Measurements from ENCODE around the gene ZFAND5. TPM values are rescaled to one million over a fixed set of nuclear protein-coding genes. Genes with fewer than 3 reads are reported as not detected.

The ZFAND5 gene
- total RNA-seq, 1 donor from 2014 or later = 91.6 TPM

DNA sequence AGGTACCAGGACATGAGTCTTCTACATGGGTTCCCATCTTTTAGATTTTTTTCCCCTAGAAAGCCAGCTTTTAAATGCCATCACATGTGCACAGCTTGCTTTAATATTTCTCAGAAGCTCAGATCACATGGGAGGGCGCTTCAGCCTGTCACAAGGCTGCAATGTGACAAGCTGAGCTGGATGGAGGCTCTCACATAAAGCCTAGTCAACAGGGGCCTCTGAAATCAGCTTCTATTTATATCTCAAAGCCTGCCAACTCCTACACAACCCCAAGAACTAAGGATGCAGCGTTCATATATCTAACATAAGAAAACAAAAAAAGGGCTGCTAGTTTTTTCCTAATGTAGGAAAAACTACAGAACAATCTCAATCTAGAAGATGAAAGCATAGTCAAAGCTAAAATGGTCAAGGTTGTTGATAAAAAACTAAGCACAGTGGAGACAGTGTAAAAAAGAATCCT, 2.3 kb downstream of the ZFAND5 start:
- DNase-seq = peak; percentile 78

DNA sequence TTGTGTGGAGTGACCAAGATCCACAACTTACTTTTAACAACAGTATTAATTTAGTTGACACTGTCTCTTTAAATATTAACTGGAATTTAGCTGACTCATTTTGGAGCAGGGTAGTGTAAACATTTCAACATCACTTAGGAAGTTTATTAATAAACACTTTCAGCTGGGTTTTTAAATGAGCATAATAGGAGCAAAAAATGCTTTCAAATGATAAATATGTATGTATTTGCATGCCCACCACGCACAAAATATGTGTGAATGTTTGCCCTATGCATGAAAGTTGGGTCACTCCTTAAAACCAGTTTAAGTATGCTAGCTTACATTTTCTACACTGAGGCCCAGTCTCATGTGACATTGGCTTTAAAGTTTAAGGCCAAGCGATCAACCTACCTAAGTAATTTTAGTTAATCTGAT, 2.9 kb downstream of the ZFAND5 start:
- peak; percentile 20 for DNase-seq

DNA sequence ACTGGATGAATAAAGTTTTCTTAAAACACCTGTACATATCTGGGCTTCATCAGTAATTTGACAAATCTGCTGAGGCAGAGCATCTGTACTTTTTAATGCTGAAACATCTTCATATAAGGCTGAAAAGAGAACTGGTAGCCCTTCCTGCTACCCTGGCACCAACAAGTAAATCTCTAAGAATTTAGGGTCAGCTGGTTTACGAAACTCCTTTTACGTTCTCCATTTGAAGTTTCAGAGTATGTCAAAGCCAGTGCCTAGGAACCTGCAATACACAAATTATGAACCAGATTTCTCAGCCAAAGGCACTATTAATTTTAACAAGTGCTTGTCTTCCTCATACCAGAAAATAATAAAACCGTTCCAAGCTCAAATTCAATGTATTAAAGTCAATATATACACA, 3.8 kb downstream of the ZFAND5 start:
- DNase-seq = no peak

DNA sequence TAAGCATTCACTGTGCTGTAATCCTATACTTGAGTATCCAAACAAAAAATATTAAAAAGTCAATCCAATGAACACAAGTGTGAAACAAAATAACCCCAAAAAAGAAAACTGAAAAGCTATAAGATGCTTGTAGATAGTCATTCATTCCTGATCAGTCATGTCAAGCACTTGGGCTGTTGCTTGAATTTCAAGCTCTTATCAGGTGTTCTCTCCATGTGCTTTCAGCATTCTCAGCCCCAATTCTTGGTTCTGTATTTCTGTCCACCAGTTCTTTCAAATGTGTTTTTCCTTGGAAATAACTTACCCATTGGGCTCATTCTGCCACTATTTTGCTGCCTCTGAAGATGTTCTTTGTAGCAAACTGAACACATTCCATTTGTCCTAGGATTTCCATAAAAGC, 4.7 kb downstream of the ZFAND5 start:
- DNase-seq = no peak

DNA sequence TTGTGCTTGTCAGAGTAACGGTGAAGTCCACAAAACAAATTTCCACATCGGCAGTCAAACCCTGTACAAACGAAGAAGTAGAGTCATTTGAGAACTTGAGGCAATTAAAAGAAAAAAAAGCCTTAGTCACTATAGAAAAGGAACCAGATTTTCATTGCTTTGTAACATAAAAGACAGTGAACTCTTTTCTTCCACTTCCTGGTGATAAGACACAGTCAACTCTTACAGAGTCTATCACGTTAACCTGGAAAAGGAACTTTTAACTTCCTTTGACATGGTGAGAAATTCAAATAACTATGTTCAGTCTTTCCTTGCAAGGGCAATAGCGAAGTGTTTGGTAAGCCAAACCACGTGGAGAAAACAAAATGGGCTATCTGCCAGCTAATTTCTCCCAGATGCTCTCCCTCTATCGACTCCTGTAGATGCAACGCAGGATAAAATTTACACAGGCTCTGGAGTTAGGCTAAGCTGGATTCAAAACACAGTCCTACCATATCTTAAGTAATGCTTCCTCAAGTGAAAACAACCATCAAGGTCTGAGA, 8.9 kb downstream of the ZFAND5 start:
- DNase-seq = no peak

DNA sequence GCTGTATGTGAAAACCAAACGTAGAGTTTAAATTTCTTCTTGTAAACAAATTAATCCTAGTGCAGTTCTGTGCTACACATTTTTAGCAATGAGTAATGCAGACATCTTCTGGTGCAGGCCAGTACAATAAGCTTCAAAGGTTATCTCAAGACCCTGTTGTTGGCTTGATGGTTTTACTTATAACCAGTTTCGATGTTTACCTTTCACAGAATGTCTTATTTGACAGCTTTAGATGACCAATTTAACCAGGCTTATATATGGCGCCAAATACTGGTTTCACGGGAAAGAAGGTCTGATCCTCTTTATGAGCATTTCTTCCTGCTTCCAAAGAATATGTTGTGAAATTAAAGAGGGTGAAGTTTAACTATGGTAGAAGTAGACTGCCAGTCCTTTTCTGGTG, 9.9 kb downstream of the ZFAND5 start:
- no peak for DNase-seq

DNA sequence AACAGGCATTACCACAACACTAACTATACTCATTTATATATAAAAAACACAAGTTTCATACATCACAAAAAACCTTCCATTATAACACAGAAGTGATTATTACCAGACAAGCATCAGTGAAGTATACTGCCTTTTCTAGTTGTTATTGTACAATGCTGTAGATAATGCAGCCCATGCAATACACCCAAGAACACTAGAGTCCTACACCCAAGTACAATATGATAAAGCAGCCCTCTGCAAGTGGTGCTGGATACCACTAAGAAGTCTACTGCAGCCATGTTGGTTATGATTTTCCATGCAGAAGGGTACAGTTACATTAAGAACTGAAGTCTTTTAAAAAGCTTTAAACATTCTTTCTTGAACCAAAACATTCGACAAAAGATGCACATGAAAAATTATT, 10.3 kb downstream of the ZFAND5 start:
- no peak for DNase-seq

DNA sequence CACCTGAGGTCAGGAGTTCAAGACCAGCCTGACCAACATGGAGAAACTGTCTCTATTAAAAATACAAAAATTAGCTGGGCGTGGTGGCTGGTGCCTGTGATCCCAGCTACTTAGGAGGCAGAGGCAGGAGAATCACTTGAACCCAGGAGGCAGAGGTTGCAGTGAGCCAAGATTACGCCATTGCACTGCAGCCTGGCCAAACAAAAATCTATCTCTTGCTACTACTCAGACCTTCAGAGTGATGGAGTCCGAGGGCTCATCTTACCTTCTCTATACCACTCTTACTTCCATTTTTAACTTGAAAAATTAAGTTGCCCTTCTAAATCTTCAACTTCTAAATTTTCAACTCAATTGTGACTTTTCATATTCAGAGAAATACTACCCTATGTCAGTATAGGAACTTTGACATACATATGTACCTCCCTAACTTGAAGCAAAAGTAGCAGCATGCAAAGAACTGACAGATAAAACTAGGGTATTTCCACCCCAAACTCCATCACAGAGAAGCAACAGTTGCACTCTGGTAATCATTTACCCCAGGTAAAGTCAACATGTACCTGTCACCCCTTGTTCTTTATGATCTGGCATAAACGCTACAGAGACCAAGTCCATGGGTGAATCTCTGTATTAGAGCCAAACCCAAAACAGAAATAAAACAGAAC, 11.4 kb downstream of the ZFAND5 start:
- DNase-seq = no peak

DNA sequence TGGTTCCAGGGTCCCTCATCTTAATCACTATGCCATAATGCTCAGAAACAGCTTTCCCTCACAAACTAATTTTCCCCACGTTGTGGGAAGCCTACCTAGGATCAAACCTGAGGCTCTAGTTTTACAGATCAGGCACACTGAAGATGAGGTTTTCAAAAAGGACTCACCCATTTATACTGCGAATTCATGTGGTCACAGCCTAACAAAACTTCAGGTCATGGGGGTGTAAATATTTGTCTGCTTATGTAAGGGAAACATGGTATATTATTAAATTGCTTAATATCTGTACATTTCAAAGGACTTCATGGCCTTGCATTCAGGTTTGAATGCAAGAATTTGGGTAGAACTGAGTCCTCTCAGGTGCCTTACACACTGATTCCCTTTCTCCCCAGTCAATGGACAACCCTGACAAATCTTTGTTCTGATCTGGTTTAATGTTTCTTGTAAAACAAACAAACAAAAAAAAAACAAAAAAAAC, 12.1 kb downstream of the ZFAND5 start:
- DNase-seq = no peak

DNA sequence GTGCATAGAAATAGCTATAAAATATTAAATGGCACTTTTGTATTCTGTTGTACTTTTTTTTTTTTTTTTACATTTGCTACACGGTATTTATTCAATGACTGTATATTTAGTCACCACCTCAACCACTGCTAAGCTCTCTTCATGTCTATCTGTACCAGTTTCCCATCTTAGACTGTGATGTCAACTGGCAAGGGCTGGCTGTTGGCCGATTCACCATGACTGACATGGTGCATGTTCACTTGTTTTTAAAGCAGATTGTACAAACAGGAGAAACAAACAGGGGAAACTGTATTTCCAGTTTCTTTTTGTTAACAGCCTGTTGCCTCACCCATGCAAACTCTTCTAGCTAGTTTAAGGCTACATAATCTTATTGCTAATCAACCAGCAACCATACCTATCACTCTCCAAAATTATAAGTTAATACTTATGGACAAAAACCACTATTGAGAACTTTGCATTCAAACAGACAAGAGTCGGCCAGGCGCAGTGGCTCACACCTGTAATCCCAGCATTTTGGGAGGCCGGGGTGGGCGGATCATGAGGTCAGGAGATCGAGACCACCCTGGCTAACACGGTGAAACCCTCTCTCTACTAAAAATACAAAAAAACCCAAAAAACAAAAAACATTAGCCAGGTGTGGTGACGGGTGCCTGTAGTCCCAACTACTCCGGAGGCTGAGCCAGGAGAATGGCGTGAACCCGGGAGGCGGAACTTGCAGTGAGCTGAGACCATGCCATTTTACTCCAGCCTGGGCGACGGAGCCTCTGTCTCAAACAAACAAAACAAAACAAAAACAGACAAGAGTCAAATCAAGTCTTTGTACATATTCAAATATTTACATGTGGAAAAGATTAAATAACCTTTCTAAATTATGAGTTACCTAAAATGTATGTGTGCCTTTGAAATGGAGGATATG, 13.2 kb downstream of the ZFAND5 start:
- DNase-seq = no peak

DNA sequence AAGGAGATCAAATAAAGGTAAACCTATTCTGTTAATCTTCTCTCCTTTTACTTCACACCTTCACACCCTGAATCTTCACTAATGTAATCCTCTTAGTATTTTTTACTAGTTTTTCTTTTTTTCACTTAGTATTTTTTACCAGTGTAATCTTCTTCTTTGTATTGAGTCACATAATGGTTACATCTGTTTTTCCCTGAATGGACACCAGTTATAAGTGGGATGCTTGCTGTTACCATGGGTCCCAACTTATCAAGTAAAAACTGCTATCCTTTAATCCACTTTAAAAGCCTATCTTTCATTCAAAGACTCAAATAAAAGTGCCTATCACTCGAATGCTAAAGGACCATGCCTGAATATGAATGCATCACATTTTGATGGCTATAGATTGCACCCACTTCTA, 15.1 kb downstream of the ZFAND5 start:
- no peak for DNase-seq

DNA sequence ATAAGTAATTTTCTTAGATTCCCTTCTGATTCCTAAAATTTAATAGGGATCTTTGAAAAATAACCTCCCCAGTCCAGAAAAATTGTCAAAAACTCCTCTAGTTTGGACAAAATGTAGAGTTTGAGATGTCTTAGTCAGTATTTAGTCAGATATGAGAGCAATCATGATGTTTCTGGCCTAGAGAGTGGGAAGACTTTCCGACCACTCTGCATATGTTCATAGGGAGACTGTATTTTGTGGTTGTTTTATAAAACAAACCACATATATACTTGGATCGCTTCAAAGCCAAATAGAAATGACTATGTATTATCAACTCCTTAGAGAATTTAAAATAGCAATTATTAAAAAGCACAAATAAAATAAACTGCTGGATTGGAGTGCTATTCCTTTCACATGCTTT, 15.8 kb downstream of the ZFAND5 start:
- no peak for DNase-seq

DNA sequence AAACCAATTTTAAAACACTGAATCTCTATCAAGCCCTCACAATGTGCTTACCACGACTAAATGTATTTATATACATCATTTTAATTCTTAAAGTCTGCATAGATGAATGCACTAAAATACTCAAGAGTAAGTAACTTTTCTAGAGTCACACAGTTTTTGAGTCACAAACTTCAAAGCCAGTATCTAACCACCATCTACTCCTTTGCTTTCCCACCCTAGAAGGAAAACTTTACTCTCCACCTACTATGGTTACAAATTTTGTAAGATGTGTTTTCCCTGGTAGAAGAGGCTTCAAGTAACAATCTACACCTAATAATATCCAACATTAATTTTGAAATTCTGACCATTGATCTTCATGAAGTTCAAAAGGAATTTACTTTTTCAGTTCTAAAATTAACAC, 18.7 kb downstream of the ZFAND5 start:
- no peak for DNase-seq

DNA sequence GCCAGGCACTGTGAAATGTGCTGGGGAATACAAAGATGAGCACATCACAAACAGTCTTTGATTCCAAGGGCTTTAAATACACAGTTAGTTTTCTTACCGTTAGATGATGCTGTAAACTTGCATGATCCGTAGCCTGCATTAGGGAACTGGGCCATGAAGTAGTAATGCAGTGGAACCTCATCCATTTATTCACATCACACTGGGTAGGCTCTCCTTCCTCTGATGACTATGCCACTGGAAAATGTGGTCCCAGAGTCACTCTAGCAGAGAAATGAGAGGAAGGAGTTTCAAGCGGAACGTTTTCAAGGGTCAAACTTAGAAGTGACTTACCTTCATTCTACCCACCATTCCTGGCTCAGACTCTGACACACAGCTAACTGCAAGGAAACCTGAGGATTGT, 26.4 kb downstream of the ZFAND5 start:
- no peak for DNase-seq

DNA sequence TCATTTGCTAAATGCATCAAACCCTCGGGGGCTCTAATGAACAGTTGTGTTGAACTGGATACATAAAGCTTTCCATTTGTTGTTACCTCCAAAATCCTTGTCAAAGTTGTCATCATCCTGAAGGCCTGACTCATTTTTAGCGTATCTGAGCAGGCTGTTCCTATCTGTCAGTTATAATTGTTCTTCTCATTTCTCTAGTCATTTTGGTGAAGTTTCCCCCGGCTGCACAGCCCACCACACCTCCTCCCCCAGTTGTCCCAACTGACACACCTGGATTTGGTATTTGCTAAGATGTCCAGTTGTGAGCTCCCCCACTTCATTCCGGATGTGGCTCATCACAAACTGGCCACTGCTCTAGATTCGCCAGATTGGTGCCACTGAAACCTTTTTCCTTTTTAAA, 27.7 kb downstream of the ZFAND5 start:
- DNase-seq = no peak

DNA sequence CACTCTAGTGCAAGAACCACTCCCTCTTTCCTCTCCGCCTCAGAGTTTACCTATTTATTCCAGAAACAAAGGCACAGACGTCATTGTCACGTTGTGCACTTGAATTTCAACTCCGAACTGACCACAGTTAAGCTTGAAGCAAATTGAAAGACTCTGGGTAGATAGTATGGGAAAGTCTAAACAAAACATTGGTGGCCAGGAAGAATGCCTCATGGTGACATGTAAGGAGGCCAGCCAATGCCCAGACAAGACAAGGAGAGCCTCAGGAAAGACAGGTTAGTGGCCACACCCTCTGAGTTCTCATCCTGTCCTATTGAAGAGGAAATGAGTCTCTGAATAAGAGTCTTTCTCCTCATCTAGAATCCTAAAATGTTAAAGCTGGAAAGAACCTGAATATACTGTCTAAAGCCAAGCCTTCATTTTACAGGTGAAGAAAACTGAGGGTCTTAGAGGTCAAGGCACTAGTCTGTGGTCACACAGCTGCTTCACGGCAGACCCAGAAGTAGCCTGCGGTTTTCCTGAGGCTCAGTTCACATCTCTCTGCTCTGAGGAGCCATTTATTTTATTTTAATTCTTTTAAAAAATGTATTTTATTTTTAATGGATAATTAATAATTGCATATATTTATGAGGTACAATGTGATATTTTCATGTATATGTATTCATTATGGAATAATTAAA, 30.2 kb downstream of the ZFAND5 start:
- DNase-seq = no peak

DNA sequence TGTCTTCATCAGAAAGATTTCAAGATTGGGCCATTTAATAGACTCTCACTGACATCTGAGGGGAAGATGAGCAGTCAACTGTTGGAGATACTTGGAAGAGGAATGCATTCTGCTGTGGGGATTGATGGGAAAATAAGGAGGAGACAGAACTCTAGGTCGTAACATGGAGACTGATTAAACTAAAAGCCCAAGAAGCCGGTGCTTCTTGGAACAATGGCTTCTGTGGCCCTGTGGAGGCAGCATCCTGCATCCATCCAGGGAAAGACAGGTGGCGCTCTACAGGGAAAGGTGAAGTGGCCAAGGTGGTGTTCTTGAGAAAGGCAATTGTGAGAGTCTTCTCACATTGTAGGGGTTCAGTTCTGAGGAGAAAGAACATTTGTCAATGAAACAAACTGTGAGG, 31.3 kb downstream of the ZFAND5 start:
- no peak for DNase-seq

DNA sequence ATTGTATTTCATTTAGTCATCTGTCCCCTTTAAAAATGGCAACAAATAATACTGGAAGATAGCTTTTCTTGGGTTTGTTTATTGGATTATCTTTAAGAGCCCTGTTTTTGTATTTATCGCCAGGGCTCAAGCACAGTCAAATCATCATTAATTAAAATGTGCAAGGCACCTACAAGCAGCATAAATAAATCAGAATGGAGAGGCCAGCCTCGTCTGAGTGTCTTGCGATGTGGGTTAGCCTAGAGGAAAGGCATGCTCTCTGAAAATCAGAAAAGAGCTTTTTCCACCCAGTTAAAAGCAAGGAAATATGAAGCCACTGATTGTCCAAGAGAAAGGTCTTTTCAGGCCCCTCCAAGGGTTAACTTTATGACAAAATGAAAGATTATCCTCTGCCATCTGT, 31.8 kb downstream of the ZFAND5 start:
- DNase-seq = no peak

DNA sequence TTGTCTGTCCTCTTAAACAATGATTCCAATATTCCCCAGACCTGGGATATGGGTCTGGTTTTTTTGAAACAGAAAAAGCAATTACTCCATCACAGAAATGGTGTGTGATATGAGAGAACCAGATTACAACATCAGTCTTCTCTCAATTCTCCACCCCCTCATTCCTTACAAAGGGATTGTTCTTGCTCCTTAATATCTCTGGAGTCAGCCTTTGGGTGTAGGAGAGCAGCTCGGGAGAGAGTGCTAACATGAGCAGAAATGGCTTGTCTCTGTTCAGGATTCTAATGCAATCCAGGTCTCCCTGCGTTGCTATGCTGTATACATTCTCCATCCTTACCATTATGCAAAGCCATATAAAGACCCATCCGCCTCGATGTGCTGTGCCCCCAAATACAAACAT, 32.7 kb downstream of the ZFAND5 start:
- DNase-seq = no peak

DNA sequence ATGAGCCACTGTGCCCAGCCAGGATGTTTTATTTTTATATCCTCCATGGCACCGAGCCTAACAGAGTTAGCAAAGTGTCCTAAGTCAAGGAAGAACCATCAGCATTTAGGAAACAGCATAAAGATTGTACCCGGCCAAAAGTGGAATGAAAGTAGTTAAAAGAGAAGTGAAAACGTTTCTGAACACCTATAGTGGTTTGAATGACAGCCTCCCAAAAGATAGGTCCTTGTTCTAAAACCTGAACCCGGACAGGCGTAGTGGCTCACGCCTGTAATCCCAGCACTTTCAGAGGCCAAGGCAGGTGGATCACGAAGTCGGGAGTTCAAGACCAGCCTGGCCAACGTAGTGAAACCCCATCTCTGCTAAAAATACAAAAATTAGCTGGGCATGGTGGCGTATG, 37.4 kb downstream of the ZFAND5 start:
- no peak for DNase-seq

DNA sequence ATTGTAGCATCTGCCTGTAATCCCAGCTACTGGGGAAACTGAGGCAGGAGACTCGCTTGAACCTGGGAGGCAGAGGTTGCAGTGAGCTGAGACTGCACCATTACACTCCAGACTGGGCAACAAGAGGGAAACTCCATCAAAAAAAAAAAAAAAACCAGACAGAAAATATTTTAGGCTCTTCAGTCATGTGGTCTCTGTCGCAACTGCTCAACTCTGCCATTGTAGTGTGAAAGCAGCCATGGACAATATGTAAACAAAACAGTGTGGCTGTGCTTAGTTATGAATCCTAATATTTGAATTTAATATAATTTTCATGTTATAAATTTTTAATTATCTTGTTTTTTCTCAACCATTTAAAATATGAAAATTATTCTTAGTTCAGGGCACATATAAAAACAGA, 38.4 kb downstream of the ZFAND5 start:
- DNase-seq = no peak

DNA sequence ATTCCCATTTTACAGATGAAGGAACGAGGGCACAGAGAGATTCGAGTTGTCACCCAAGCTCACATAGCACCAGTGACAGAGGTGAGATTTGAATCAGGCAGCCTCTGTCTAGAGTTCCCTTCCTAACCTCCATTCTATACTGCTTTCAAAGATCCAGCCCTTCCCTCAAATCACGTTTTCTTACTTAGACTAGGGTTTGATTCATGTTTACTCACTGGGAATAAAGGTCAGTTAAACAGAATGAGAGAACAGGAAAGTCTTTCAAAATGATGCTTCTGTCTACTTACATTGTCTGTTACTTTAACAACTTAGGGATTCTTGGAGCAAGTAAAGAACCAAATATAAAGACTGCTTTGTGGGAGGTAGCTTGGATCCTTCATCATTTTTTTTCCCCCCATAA, 40.0 kb downstream of the ZFAND5 start:
- DNase-seq = no peak

DNA sequence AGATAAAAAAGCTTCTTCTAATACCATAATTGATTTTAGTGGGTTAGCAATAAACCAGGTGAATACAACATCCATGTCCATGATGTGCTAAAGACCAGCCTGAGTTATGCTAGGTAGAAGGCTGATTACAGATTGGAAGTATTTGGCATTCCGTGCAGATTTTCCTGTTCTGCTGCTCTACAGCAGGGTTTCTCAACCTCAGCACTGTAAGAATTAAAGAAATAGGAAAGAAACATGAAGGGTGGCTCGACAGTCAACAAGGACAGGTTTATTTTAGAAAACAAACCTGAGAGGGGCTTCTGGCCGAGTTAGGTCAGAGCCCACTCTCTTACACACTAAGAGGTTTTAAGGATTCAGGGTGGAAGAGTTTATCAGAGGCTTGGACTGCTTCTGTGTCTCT, 42.3 kb downstream of the ZFAND5 start:
- no peak for DNase-seq

Measured in dermis blood vessel endothelial cell (primary cell).